Measurements from ENCODE around the gene SMIM7.

DNA sequence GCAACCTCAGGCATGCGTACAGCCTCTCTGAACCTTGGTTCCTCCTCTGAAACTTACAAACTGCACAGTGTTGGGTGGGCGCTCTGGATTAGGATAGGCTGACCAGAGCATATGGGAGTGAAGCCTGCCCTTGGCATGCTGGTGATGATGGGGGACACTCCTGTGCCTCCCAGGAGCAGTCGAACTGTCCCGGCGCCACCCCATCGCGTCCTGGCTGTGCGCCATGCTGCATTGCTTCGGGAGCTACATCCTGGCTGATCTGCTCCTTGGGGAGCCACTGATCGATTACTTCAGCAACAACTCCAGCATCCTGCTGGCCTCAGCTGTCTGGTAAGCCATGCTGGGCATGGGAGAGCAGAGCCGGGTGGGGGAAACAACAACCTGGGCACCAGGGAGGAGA is 19.9 kb upstream of the SMIM7 start:
- TF ChIP-seq POLR2A (IDR thresholded peaks at IDR 0.05; ENCODE audit: low read length) (no peak), GATA1 (IDR thresholded peaks at IDR 0.05; ENCODE audit: low read depth, low read length) (no peak)
